ENCODE measurements around the gene BDH1.
"Not testable (repeated sequence)": the region's sequence is repeated elsewhere in the genome, so short reads cannot be mapped to it uniquely, and the experiment has no call there.

The BDH1 gene

DNA sequence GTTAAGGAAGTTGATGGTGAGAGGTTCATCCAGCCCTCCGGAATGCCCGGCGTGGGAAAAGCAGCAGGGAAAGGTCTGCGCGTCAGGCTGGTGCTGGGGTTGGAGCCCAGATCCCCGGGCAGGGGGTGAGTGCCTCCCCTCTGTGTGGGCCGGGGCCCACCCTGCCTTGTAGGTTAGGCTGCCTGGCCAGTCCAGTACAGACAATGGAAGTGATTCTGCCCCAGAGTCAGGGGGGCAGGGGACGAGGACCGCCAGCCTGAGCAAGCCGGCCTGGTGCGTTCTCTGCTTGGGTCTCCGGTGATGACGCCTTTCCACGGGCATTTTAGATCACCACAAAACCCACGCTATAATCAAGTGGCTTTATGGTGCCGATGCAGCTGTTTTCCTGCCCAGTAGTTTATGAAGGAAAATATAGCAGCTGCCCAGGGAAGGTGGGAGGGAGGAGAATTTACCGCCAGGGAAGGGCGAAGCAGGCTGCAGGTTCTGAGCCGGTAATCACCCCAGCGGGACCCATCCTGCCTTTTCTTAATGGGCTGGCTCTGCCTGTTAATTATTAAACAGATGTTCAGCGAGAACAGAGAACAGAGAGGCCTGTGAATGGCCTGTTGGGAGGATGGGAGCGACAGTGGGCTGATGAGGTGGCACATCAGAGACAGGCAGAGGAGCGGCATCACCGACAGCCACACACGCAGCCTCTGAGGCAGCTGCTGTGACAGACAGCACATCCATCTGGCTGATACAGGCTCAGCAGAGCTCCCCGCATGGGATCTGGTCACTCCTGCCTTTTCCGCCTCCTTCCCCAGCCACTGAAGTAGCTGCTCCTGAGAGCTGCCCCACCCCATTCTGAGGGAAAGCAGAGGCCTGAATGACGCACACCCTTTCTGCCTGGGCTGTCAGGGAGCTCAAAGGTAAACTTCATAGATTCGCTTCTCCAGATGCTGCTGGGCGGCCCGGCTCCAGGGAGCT lies 35.2 kb downstream of the BDH1 start:
- DNase-seq = no peak

DNA sequence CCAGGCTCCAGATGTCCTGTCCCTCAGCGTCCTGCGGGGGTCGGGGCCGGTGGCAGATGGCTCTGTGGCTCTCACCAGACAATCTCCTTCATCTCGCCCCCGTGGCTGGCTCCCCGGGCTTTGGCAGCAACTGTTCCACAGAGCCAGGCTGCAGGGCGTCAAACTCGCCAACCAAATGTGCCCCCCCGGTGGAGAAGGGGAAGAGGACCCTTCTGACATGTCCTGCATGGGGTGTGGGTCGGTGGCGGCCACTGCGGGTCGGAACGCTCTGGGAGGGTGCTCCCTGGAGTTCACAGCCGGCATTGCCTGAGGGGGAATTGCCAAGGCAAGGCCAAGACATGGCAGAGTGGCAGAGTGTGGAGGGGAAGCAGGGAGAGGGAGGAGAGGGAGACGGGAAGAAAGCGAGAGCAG lies 36.0 kb downstream of the BDH1 start:
- DNase-seq = no peak

DNA sequence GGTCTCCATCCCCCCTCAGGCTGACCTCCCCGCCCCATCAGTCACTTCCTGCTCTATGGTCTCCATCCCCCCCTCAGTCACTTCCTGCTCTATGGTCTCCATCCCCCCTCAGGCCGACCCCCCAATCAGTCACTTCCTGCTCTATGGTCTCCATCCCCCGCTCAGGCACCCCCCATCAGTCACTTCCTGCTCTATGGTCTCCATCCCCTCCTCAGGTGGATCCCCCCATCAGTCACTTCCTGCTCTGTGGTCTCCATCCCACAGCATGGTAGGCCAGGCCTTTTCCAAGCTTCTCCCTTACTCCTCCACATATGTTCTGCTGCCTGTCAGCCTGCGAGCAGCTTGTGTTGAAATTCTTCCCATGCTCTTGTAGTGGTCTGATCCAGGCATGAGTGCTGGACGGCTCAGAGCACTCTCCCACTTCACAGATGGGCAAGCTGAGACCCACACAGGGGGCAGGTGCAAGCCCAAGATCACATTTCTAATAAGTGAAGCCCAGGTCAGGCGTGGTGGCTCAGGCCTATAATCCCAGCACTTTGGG lies 36.8 kb downstream of the BDH1 start:
- no peak for DNase-seq

DNA sequence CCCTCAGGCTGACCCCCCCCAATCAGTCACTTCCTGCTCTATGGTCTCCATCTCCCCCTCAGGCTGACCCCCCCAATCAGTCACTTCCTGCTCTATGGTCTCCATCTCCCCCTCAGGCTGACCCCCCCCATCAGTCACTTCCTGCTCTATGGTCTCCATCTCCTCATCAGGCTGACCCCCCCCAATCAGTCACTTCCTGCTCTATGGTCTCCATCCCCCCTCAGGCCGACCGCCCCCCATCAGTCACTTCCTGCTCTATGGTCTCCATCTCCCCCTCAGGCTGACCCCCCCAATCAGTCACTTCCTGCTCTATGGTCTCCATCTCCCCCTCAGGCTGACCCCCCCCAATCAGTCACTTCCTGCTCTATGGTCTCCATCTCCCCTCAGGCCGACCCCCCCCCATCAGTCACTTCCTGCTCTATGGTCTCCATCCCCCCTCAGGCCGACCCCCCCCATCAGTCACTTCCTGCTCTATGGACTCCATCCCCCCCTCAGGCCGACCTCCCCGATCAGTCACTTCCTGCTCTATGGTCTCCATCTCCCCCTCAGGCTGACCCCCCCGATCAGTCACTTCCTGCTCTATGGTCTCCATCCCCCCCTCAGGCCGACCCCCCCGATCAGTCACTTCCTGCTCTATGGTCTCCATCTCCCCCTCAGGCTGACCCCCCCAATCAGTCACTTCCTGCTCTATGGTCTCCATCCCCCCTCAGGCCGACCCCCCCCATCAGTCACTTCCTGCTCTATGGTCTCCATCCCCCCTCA lies 37.7 kb downstream of the BDH1 start:
- DNase-seq = not testable (repeated sequence)

DNA sequence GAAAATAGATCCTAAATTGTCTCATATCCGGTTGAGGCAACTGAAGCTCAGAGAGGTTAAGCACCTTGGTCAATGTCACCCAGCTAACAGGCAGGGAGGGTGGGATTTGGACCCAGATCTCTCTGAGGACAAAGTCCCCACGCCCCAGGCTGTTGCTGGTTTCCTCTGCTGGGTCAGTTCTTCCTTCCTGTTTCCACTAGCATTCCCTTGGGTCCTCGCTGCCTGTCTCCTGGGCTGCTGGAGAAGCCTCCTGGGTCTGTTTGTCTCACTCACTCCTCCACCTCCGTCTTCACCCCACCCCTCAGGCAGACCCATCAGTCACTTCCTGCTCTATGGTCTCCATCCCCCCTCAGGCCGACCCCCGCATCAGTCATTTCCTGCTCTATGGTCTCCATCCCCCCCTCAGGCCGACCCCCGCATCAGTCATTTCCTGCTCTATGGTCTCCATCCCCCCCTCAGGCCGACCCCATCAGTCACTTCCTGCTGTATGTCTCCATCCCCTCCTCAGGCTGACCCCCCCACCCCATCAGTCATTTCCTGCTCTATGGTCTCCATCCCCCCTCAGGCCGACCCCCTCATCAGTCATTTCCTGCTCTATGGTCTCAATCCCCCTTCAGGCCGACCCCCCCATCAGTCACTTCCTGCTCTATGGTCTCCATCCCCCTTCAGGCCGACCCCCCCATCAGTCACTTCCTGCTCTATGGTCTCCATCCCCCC lies 38.7 kb downstream of the BDH1 start:
- not testable (repeated sequence) for DNase-seq

DNA sequence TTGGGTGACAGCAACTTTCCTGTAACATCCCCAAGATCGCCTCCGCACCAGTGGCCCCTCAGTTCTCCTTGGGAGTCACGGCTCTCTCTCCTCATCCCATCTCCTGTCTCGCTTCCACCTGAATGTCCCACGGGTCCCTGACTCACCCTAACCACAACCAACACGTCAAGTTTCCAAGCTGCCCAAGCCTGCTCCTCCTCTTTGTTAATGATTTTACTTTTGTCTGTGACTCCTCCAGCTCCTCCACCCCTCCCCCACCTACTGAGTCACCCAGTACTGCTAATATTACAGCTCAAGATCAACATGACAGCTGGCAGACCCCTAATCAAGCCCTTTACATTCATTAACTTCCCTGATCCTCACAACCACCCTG lies 39.3 kb downstream of the BDH1 start:
- peak; percentile 53 for DNase-seq

DNA sequence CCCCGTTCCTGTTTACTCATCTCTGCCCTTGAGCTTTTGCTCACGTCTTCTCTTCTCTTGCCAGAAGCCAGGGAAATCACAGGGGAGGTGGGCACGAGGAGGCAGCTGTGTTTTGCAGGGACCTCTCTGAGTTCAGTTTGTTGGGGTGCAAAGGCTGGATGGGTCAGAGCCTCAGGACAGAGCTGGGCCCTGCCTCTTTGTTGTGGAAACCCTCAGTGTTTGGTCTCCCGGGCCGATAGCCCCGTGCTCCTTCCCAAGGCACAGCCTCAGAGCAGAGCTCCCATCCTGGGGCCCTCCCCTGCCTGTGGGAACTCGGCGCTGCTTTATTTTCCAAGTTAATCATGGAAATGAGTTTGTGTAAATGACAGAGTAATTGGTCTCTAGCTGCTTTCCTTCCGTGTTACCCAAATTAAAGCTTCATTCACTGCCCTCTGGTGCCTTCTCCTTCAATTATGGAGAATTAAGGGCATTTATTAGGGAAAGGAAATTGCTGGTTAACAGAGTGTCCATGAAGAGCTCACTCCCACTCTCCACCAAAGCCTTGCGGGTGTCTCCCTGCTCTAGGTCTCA lies 40.9 kb downstream of the BDH1 start:
- DNase-seq = no peak

DNA sequence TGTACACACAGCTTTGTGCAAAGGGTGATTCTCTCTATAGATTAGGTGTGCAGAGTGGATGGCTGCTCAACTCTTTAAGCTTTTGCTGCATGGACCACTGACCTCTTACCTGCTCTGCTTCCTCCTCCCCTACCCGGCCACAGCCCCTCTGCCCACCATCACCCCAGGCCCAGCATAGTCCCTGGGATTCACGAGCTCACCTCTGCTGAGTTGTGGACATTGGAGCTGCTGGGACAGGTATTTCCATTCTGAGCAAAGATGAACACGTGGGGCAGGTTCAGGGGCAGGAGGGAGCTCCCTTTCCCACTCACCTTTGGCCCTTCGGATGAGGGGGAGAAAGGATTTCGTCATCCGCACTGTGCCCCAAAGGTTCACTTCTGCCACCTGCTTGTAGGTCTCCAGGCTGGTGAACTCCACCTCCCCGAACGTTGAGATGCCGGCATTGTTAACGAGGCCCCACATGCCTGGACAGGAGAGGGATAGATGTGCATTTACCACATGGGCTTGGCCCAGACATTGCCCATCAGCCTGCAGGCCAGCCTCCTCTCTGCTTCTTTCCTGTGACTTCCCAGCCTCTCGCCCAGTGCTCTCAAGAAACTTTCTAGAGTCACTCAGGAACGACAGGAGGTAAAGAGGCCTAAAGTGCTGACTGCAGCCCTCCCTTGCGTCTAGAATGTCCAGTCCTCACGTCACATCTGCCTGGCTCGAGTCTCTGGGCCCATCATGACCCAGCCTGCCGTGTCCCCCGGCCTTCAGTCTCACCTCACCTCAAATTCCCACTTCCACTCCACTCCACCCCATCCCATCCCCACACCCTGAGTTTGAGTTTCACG lies 41.6 kb downstream of the BDH1 start:
- DNase-seq = no peak

DNA sequence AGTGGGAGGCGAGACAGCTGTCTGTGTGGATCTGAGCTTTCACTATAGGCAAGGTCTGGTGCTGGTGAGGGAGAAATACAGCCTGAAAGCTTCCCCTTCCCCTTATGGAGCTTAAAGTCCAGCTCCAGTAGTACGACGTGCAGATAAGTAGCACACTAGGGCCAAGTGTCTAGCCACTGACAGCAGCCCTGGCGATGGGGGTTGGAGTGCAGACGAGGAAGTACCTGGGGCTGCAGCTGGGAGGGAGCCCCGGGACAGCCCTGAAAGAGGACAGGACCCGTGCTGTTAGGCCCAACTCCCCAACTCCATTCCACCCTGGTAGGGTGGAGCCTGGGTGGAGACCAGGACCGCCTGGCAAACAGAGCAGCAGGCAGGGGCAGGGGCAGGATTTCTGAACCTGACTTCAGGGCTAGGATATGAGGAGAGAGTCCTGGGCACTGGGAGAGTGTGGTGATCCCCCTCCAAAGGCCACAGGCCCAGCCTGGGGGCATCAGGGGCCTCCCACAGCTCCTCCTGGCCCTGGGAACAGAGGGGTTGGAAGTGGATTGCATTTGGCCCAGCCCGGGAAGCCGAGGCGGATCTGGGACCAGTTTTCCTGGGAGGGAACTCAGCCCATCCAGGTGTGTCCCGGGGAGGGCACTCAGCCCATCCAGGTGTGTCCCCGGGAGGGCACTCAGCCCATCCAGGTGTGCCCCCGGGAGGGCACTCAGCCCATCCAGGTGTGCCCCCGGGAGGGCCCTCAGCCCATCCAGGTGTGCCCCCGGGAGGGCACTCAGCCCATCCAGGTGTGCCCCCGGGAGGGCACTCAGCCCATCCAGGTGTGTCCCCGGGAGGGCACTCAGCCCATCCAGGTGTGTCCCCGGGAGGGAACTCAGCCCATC lies 42.8 kb downstream of the BDH1 start:
- DNase-seq = no peak

DNA sequence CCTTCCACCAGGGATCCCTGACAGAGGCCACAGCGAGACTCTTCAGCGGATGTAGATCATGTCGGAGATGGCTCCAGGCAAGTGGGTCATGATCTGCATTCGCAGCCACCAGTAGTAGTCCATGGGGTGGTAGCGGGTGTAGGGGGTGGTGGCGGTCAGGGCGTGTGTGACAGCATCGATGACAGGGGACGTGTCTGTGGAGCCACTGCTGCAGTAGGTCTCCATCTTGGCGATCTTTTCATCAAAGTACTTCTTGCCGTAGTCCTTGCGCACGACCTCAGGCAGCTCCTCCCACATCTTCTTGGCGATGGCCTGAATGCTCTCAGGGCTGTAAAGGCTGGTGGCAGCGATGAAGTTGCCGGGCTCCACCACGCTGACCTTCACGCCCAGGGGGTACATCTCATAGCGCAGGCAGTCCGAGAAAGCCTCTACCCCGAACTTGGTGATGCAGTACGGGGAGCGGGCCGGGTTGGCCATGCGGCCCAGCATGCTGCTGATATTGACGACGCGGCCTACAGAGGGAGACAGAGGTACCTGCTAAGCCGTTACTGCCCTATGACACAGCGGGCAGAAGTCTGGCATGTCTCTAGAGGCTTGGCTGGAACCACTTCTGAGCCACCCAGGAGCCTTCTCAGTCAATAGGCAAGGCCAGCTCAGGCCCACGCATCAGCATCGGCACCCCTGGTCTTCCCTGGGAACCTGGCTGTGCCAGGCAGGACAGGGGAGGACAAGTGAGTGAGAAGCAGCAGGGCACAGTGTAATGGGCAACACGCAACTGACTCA lies 43.7 kb downstream of the BDH1 start:
- DNase-seq = no peak

DNA sequence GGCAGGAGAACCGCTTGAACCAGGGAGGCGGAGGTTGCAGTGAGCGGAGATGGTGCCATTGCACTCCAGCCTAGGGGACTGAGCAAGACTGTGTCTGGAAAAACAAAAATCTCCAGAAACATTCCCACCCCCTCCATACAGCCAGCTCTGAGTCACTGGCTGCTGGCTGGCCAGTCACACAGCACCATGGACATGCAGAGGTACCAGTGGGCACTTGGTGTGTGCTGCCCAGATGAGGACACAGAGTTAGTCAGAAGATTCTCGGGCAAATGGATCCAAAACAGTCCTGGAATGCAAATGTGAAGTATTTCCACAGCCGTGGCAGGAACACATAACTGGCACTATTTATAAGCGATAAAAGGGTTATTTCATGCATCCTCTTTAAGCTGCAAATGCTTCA lies 44.6 kb downstream of the BDH1 start:
- DNase-seq = no peak

DNA sequence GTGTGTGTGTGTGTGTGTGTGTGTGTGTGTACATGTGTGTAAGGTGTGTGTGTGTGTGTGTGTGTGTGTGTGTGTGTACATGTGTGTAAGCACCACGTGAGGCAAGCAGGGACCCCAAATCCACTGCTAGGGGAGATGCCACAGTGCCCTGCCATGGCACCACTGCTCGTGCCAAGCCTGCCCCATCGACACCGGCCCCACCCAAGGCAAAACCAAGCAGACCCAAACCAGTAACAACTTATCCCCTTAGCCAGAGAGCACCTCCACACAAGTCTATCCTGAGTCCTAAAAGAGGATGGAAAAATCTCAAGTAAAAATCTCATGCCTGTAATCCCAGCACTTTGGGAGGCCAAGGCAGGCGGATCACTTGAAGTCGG lies 45.1 kb downstream of the BDH1 start:
- no peak for DNase-seq

DNA sequence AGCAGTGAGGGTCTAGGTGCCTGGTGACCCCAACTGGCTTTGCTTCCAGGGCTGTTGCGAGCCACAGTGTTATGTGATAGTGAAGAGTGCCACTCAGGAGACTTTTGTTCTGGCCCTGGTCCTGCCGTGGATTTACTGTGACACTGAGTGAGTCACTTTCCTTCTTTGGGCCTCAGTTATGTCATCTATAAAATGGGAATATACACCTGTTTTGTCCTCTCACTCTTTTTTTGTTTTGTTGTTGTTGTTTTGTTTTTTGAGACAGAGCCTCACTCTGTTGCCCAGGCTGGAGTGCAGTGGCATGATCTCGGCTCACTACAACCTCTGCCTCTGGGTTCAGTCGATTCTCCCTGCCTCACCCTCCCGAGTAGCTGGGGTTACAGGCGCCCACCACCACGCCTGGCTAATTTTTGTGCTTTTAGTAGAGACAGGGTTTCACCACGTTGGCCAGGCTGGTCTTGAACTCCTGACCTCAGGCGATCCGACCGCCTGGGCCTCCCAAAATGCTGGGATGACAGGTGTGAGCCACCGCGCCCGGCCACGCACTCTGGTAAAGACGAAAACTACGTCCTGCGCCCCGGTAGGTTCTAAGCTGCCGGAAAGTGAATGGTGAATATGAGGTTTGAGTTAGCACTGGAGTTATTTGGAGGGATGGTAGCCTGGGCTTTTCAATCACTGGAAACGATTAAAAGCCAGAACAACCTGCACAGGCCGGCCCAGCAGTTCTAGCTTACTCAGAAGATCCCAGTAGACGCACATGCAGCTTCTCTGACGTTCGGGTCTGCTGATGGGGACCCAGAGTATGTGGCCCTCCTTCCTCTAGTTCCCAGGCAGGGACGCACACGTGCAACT lies 46.6 kb downstream of the BDH1 start:
- no peak for DNase-seq

DNA sequence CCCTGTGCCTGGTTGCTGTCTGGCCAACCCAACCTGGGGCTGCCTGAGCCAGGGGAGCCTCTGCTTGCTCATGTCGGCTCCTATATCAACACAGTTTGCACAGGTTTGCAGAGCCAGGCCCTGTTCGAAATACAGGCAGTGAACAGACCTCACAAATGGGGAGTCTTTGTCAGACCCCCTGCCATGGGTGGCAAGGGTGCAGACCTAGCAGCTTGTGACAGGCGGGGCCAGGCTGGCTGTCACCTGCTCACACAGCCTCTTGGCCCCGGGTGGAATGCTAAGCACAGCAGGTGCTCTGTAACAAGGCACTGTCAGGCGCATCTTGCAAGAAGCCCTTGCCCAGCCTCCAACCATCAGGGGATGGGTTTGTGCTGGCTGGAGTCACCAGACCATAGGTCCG lies 47.3 kb downstream of the BDH1 start:
- DNase-seq = no peak

DNA sequence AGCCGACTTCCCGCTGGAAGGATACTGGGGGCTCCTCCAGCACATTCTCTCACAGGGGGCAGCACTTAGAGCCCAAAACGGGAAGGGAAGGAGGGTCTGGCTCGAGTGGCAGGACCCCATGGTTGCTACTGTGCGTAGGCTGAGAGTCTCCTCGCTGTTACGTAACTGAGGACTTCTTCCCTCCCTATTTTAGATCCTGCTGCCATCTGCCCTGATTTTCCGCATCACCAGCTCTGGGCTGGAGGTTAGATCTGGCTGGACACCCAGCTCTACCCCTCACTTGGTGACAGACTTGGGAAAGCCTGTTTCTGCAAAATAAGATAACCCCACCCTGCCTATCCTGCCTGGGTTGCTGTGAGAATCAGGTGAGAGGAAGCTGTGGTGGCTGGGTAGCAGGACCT lies 47.7 kb downstream of the BDH1 start:
- no peak for DNase-seq

DNA sequence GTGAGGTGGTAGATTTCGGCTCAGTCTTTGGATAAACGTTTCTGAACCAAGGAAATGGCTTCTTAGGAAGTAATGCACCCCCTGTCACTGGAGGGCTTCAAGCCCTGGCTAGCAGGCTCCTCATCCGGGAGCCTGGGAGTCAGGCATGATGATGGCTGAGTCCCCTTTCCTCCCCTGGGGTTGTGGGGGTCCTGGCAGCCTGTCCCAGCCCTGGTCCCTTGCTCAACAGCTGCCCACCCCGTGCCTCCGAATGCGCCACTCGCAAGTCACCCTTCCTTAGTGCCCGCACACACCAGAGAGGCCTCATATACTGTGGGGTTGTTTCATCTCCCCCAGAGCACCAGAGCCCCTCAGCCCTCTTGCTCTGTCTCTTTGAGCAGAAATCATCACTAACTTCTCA lies 48.2 kb downstream of the BDH1 start:
- no peak for DNase-seq

DNA sequence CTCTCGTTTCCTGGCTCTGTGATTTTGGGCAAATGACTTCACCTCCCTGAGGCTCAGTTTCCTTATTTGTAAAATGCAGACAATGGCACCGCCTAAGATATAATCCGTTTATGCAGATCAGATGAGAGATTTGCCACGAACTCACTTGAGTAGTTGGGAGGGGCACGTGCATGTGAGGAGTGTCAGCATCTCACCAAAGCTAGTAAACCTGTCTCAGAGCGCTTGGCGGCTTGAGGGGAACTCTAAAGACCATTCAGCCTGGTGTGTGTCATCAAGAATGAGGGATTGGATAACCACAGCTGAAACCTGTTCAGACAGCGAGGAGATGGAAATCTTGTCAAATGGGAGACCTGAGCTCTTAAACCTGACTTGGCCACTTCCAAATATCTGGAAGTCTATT lies 48.7 kb downstream of the BDH1 start:
- no peak for DNase-seq

DNA sequence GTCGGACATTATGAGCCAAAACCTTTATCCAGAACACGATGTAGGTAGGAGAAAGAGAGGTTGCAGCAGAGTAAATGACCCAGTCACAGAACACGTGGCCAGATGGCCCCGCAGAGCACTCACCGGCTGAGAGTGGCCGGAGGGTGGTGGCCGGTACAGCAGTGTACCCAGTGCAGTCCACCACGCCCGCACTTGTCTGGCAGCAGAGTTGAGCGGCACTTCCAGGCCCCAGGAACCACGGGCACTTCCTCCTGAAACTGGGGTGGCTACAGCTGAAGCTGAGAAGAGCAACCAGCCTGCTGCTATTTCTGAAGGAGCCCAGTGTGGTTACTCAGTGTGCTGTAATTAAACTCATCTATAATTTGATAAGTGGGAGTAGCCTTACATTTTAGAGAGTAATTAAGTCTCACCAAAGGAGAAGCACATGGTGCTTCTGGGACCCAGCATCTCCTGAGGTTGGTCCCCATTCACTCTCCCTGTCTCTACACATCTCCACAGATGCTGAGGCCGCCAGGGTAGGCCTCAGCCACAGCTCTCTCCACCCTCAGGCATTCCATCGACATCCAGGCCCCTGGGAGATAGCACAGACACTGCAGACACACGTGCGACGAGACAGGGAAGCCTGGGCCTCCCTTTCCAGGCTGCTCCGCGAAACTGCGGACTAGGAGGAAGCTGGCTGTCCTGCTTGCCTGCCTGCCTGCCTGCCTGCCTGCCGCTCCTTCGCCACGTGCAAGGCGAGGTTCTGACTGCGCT lies 49.8 kb downstream of the BDH1 start:
- no peak for DNase-seq
